ENCODE data around the gene RAD51B. TPM values are rescaled to one million over a fixed set of nuclear protein-coding genes. Genes with fewer than 3 reads are reported as not detected.

RAD51B gene
- total RNA-seq, 1 experiment from 2014 or later: 20.0 TPM

GRCh38 chr14:68140806-68141205, 321.2 kb downstream of the RAD51B start (continued):
- TF ChIP-seq ZBTB33 (IDR thresholded peaks at IDR 0.05; ENCODE audit: extremely low read depth, insufficient replicate concordance, low read length) (no peak), ZNF274 (IDR thresholded peaks at IDR 0.05; ENCODE audit: low read depth, low read length) (no peak)

- intact Hi-C loops (cut with micrococcal nuclease): loop anchor here (5.0 kb wide), 2 partner anchors 106 to 651 kb away; partner anchors contain the start of gene ZFP36L1
- ChIA-PET CTCF (no interaction called here), POLR2A (interaction anchor here (1.4 kb wide), 1 partner anchor 53 kb away, joined by 3 read pairs; no protein-coding TSS in a partner anchor), RAD21 (ENCODE audit: low non-redundant PET in 1 of 2, low total read pairs in 2 of 2, uncharacterized antibody in 2 of 2, unreplicated experiment in 2 of 2) (interaction anchor here in 1 of 2 experiments (1.4 kb wide), 1 partner anchor 51 kb away, joined by 4 read pairs; no protein-coding TSS in a partner anchor)
- Histone ChIP-seq H3K79me2 (ENCODE audit: insufficient read depth, low read length) (no peaks in the 10 kb centered on the region), H3K4me1 (ENCODE audit: control insufficient read depth in 1 of 2, insufficient read depth in 2 of 2, low read length in 2 of 2) (peaks cover 94 to 95% of the 10 kb centered on the region in 2 experiments), H3K9me2 (ENCODE audit: insufficient read depth) (no peaks in the 10 kb centered on the region), H3K4me3 (replicated peaks in 1 of 2; ENCODE audit: low read depth in 1 of 2, low read length in 2 of 2) (no peak overlapping the region), H3K36me3 (ENCODE audit: control insufficient read depth in 1 of 2, insufficient read depth in 2 of 2, low read length in 2 of 2) (no peaks in the 10 kb centered on the region), H3K4me2 (ENCODE audit: low read length) (peak overlapping the region; percentile 55), H3K27ac (ENCODE audit: low read depth, low read length) (peak overlapping the region; percentile 99), H4K20me1 (ENCODE audit: insufficient read depth) (no peaks in the 10 kb centered on the region), H3K9ac (ENCODE audit: low read length) (peak overlapping the region; percentile 23; the same call in 1 of the 2 replicates), H3K27me3 (ENCODE audit: insufficient read depth, low read length) (no peaks in the 10 kb centered on the region), H3K9me3 (ENCODE audit: control insufficient read depth in 1 of 2, insufficient read depth in 1 of 2, low read depth in 1 of 2, low read length in 2 of 2) (no peaks in the 10 kb centered on the region), H2AFZ (ENCODE audit: low read depth, low read length, poor library complexity, severe bottlenecking) (no peak overlapping the region)
- DNase-seq (ENCODE audit: low read depth, low spot score): peak; percentile 60
- peak; percentile 46 for ATAC-seq
- BruUV-seq (replicated peaks): no TSS peak
- TF ChIP-seq EZH2 (IDR thresholded peaks at IDR 0.05) (no peak), FOSL1 (IDR thresholded peaks at IDR 0.05; ENCODE audit: low read depth) (peak; percentile 65), ATF3 (IDR thresholded peaks at IDR 0.05) (no peak), SP1 (IDR thresholded peaks at IDR 0.05; ENCODE audit: low read depth) (peak; percentile 71), TCF7L2 (IDR thresholded peaks at IDR 0.05; ENCODE audit: borderline replicate concordance, extremely low read depth, insufficient read depth, insufficient read length) (peak; percentile 88), SRF (IDR thresholded peaks at IDR 0.05; ENCODE audit: low read depth) (0 out of 2 replicates have a peak, but pooled peaks have one; percentile 38), POLR2AphosphoS5 (IDR thresholded peaks at IDR 0.05; ENCODE audit: low read depth, low read length) (no peak), RAD21 (IDR thresholded peaks at IDR 0.05; ENCODE audit: low read depth) (peak; percentile 22; the same call in 1 of the 2 replicates), EGR1 (IDR thresholded peaks at IDR 0.05; ENCODE audit: low read depth) (0 out of 2 replicates have a peak, but pooled peaks have one; percentile 21), MAX (IDR thresholded peaks at IDR 0.05) (peak; percentile 60), POLR2A (IDR thresholded peaks at IDR 0.05; ENCODE audit: borderline replicate concordance, extremely low read depth, insufficient read depth, insufficient read length) (no peak), YY1 (IDR thresholded peaks at IDR 0.05; ENCODE audit: extremely low read depth, insufficient replicate concordance, low read depth, low read length) (no peak), CTCF (IDR thresholded peaks at IDR 0.05 in 2 of 3, conservative IDR thresholded peaks at IDR 0.05 in 1 of 3; ENCODE audit: borderline replicate concordance in 1 of 3, insufficient read depth in 1 of 3, low read depth in 2 of 3, low read length in 2 of 3) (no peak), CBX3 (IDR thresholded peaks at IDR 0.05; ENCODE audit: low read depth) (peak; percentile 21; the same call in 1 of the 2 replicates), ELF1 (IDR thresholded peaks at IDR 0.05; ENCODE audit: borderline replicate concordance, low read depth) (no peak)
These were observed 321.9 kb downstream of the RAD51B start for GRCh38 chr14:68141281-68142088.

Measured in HCT116 (cell line).